Osteoblast (primary cell): Measurements from ENCODE around the gene HSPBP1. TPM values are rescaled to one million over a fixed set of nuclear protein-coding genes. Genes with fewer than 3 reads are reported as not detected.

Experiments used
- DNase-seq: peaks from one replicate; pipeline ENCODE4 v3.0.0; 2011; ENCODE audit warnings: low spot score, mixed read lengths; ENCODE audit not compliant: insufficient read length; ENCODE audit errors: missing footprints
- H2AFZ ChIP-seq: 2 replicates; pipeline ENCODE4 v1.6.0; 2011; ENCODE audit warnings: mild to moderate bottlenecking, low read length
- H3K27ac ChIP-seq: 2 replicates; pipeline ENCODE4 v1.5.1; 2011; ENCODE audit warnings: mild to moderate bottlenecking, low read depth, low read length, moderate library complexity
- H3K27me3 ChIP-seq: 2 replicates; pipeline ENCODE4 v1.6.0; 2012; ENCODE audit warnings: mild to moderate bottlenecking, control low read depth, inconsistent platforms, low read length, moderate library complexity; ENCODE audit not compliant: insufficient read depth
- H3K36me3 ChIP-seq: 2 replicates; pipeline ENCODE4 v1.5.1; 2011; ENCODE audit warnings: mild to moderate bottlenecking, low read length, control low read depth, moderate library complexity; ENCODE audit not compliant: insufficient read depth
- H3K4me1 ChIP-seq: 2 replicates; pipeline ENCODE4 v1.5.1; 2011; ENCODE audit warnings: mild to moderate bottlenecking, low read length, control low read depth, moderate library complexity; ENCODE audit not compliant: insufficient read depth
- H3K4me2 ChIP-seq: 2 replicates; pipeline ENCODE4 v1.6.0; 2011; ENCODE audit warnings: mild to moderate bottlenecking, low read length; ENCODE audit not compliant: insufficient read depth
- H3K4me3 ChIP-seq: fragments of 200-600 bp; sonication (generic); 3 replicates; pipeline ENCODE4 v1.5.1; 2012; ENCODE audit warnings: mild to moderate bottlenecking, low read length, inconsistent platforms; ENCODE audit not compliant: insufficient read depth
- H3K79me2 ChIP-seq: 2 replicates; pipeline ENCODE4 v1.6.0; 2012; ENCODE audit warnings: mild to moderate bottlenecking, low read length, control low read depth, inconsistent platforms; ENCODE audit not compliant: insufficient read depth
- H3K9me3 ChIP-seq: 2 replicates; pipeline ENCODE4 v1.5.1; 2011; ENCODE audit warnings: low read depth, low read length, control low read depth
- H4K20me1 ChIP-seq: 2 replicates; pipeline ENCODE4 v1.6.0; 2012; ENCODE audit warnings: mild to moderate bottlenecking, low read length, control low read depth; ENCODE audit not compliant: insufficient read depth
- total RNA-seq: library from RNA; depleted of rRNA; stranded (reverse); fragments of >200 nt; gene quantifications from 2 replicates; pipeline ENCODE4 v1.2.3, GENCODE V29; 2012
- TF ChIP-seq, protein P1 (sequence below): IDR thresholded peaks from 2 replicates; pipeline ENCODE4 v1.5.1; 2011; ENCODE audit warnings: mild to moderate bottlenecking, low read depth, low read length, moderate library complexity; ENCODE audit errors: extremely low read depth

Gene HSPBP1
- total RNA-seq, 1 donor: 26.4 TPM

DNA sequence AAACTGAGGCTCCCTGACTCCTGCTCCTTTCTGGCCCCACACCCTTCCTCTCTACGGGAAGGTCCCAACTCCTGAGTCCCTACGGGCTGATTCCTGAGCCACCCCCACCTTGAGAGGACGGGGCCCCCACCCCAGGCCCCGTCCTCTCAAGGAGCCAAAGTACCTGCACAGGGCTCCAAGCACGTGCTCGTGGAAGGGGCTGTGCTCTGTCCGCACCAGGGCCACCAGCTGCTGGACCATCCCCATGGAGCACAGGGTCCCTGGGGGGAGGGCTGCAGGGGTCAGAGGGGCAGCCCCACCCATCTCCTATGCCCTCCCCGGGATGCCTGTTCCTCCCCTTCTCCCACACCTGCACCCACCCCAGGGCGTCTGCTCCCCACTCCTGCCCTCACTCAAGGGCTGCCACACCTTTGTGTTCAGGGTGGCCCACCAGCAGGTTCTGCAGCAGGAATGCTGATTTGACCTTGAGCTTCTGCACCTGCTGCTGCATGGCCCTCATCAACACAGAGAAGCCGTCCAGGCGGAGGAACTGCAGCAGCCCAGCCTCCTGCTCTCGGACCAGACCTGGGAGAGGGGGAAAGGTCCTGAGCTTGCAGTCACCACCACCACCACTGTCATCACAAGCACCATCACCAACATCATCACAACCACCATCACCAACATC is 14.1 kb downstream of the HSPBP1 start:
- peak; percentile 38 for DNase-seq
- H2AFZ ChIP-seq: no peak overlapping the region
- no peaks in the 10 kb centered on the region for H3K36me3 ChIP-seq
- H3K9me3 ChIP-seq: no peaks in the 10 kb centered on the region
- no peaks in the 10 kb centered on the region for H3K27me3 ChIP-seq
- H3K4me3 ChIP-seq: no peak overlapping the region
- H4K20me1 ChIP-seq: no peaks in the 10 kb centered on the region
- H3K79me2 ChIP-seq: peaks cover 8% of the 10 kb centered on the region
- TF ChIP-seq, protein P1, sequence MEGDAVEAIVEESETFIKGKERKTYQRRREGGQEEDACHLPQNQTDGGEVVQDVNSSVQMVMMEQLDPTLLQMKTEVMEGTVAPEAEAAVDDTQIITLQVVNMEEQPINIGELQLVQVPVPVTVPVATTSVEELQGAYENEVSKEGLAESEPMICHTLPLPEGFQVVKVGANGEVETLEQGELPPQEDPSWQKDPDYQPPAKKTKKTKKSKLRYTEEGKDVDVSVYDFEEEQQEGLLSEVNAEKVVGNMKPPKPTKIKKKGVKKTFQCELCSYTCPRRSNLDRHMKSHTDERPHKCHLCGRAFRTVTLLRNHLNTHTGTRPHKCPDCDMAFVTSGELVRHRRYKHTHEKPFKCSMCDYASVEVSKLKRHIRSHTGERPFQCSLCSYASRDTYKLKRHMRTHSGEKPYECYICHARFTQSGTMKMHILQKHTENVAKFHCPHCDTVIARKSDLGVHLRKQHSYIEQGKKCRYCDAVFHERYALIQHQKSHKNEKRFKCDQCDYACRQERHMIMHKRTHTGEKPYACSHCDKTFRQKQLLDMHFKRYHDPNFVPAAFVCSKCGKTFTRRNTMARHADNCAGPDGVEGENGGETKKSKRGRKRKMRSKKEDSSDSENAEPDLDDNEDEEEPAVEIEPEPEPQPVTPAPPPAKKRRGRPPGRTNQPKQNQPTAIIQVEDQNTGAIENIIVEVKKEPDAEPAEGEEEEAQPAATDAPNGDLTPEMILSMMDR: no peak
- no peaks in the 10 kb centered on the region for H3K4me1 ChIP-seq
- no peak overlapping the region for H3K4me2 ChIP-seq
- H3K27ac ChIP-seq: no peak overlapping the region

DNA sequence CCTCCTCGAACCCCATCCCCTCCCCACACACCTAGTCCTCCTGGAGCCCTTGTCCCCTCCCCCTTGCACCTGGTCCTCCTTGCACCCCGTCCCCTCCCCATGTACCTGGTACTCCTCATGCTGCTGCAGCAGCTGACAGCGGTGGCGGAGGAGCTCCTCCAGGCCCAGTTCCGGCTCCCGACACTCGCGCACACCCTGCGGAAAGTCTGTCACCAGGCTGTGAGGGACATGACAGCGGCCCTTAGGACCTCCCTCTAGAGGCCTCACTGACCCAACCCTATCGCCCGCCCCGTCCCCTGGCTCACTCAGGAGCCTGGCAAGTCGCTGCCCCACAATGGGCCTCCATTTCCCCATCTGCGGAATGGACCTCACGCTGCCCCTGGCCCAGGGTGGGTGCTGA is 14.7 kb downstream of the HSPBP1 start:
- peak; percentile 49 for DNase-seq
- Histone ChIP-seq H3K27ac (no peak overlapping the region), H3K4me2 (no peak overlapping the region), H3K27me3 (no peaks in the 10 kb centered on the region), H3K36me3 (no peaks in the 10 kb centered on the region), H3K4me1 (no peaks in the 10 kb centered on the region), H3K9me3 (no peaks in the 10 kb centered on the region), H2AFZ (no peak overlapping the region), H3K79me2 (peaks cover 8% of the 10 kb centered on the region), H3K4me3 (no peak overlapping the region), H4K20me1 (no peaks in the 10 kb centered on the region)
- TF ChIP-seq, protein P1: no peak

DNA sequence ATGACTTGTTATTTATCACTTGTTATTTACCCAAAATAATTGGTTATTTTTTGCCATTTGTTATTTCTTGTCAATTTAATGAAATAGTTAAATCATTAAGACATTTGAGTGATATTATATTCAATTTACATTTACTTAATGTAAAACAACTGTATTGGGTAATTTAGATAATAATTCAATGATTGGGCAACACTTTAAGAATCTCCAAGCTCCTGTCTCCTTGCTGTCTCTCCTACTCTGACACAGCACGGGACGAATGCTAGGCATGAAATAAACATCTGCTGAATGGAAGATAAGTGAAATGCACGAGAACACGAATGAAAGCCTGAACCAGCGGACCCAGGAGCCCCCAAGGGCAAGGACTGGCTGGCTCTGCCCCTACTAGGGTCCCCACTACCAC is 15.4 kb downstream of the HSPBP1 start:
- Histone ChIP-seq H3K36me3 (no peaks in the 10 kb centered on the region), H3K79me2 (peaks cover 8% of the 10 kb centered on the region), H3K4me3 (no peak overlapping the region), H3K9me3 (no peaks in the 10 kb centered on the region), H3K27ac (no peak overlapping the region), H2AFZ (no peak overlapping the region), H3K4me2 (no peak overlapping the region), H3K4me1 (peaks cover 4% of the 10 kb centered on the region), H4K20me1 (no peaks in the 10 kb centered on the region), H3K27me3 (no peaks in the 10 kb centered on the region)
- TF ChIP-seq, protein P1: no peak
- no peak for DNase-seq

DNA sequence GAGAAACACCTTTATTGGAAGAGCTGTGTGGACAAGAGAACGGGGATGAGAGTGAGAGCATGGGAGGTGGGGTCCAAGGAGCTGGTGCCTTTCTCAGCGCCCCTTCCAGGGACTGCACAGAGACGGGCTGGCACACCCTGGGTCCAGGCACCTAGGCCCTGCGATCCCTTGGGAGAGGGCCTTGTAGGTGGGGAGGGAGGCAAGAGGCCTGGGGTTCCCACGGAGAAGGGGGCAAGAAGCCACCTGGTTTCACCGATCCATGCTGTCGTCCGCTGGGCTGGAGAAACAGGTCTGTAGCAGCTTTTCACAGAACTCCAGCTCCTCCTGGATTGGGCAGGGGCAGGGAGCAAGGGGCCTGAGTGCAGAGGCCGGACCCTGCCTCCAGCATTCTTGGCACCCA is 17.6 kb downstream of the HSPBP1 start:
- peaks cover 11% of the 10 kb centered on the region for H3K4me1 ChIP-seq
- no peaks in the 10 kb centered on the region for H3K27me3 ChIP-seq
- H3K4me3 ChIP-seq: no peak overlapping the region
- H3K9me3 ChIP-seq: no peaks in the 10 kb centered on the region
- no peak overlapping the region for H3K27ac ChIP-seq
- no peaks in the 10 kb centered on the region for H3K36me3 ChIP-seq
- no peak overlapping the region for H3K4me2 ChIP-seq
- peaks cover 6% of the 10 kb centered on the region for H4K20me1 ChIP-seq
- DNase-seq: no peak
- peaks cover 22% of the 10 kb centered on the region for H3K79me2 ChIP-seq
- TF ChIP-seq, protein P1: no peak
- no peak overlapping the region for H2AFZ ChIP-seq
